K562 (cell line): Measurements from ENCODE around the gene HSPB6. TPM values are rescaled to one million over a fixed set of nuclear protein-coding genes. Genes with fewer than 3 reads are reported as not detected.
A peak's percentile ranks its signal among the peaks of the same experiment; 100 is the strongest.

Experiments
- ATF6 ChIP-seq: sonication (generic); formaldehyde crosslinking; IDR thresholded peaks from 2 replicates; pipeline ENCODE4 v1.4.0; 2020; ENCODE audit warnings: mild to moderate bottlenecking, missing genetic modification reagents
- CHD4 ChIP-seq: fragments of 200-600 bp; sonication (generic); IDR thresholded peaks from 3 replicates; pipeline ENCODE4 v1.6.1; 2012; ENCODE audit warnings: low read depth, mild to moderate bottlenecking, mixed read lengths, low read length, inconsistent platforms; ENCODE audit not compliant: insufficient read depth, insufficient replicate concordance, poor library complexity, severe bottlenecking
- CREM ChIP-seq: IDR thresholded peaks from 2 replicates; pipeline ENCODE4 v1.6.1; 2014; ENCODE audit warnings: antibody characterized with exemption, low read depth
- CTCF ChIP-seq, 3 experiments: IDR thresholded peaks in 2 of 3; conservative IDR thresholded peaks in 1 of 3; 2 replicates each; pipeline ENCODE4 v1.5.1; 2011 to 2012; ENCODE audit warnings: low read length in 3 of 3, mild to moderate bottlenecking in 3 of 3, control low read depth in 2 of 3, improper control_type of control experiment in 1 of 3, inconsistent platforms in 1 of 3, low read depth in 1 of 3, mixed read lengths in 1 of 3, moderate library complexity in 1 of 3; ENCODE audit not compliant: insufficient read depth in 2 of 3
- ESRRB ChIP-seq: fragments of 250-450 bp; sonication (Bioruptor Pico); IDR thresholded peaks from 2 replicates; pipeline ENCODE4 v1.5.0; 2020; ENCODE audit warnings: mild to moderate bottlenecking, moderate library complexity, borderline replicate concordance
- GABPA ChIP-seq: fragments of 200-800 bp; sonication (Bioruptor generic); conservative IDR thresholded peaks from 2 replicates; pipeline ENCODE4 v1.6.1; 2016; ENCODE audit warnings: low read depth, missing genetic modification characterization, missing compliant biosample characterization
- HCFC1 ChIP-seq: IDR thresholded peaks from 2 replicates; pipeline ENCODE4 v1.6.1; 2012; ENCODE audit warnings: low read depth, low read length, improper control_type of control experiment
- JUND ChIP-seq, 2 experiments: IDR thresholded peaks; 2 replicates in 1 of 2; 3 replicates in 1 of 2; pipeline ENCODE4 v1.6.1; 2011; ENCODE audit warnings: borderline replicate concordance in 2 of 2, low read depth in 2 of 2, low read length in 2 of 2, improper control_type of control experiment in 1 of 2, missing biosample characterization in 1 of 2, missing genetic modification characterization in 1 of 2, missing genetic modification reagents in 1 of 2
- KAT7 ChIP-seq: sonication (generic); formaldehyde crosslinking; IDR thresholded peaks from 2 replicates; pipeline ENCODE4 v1.8.0; 2022; ENCODE audit warnings: missing genetic modification reagents, mild to moderate bottlenecking, borderline replicate concordance
- LEF1 ChIP-seq: fragments of 450-650 bp; IDR thresholded peaks from 2 replicates; pipeline ENCODE4 v1.6.1; 2016; ENCODE audit warnings: mild to moderate bottlenecking
- MECOM ChIP-seq: fragments of 250-450 bp; sonication (Bioruptor Pico); IDR thresholded peaks from 2 replicates; pipeline ENCODE4 v1.8.0; 2022; ENCODE audit warnings: inconsistent platforms
- NEUROD1 ChIP-seq: fragments of 150-350 bp; IDR thresholded peaks from 2 replicates; pipeline ENCODE4 v1.6.1; 2014; ENCODE audit warnings: borderline replicate concordance, low read length, low read depth; ENCODE audit not compliant: partially characterized antibody
- USF2 ChIP-seq: sonication (generic); formaldehyde crosslinking; IDR thresholded peaks from 2 replicates; pipeline ENCODE4 v1.5.0; 2020; ENCODE audit warnings: missing genetic modification reagents
- YY1 ChIP-seq, 3 experiments: IDR thresholded peaks; 2 replicates each; pipeline ENCODE4 v1.6.1; 2011; ENCODE audit warnings: low read length in 2 of 3, mild to moderate bottlenecking in 2 of 3, moderate library complexity in 2 of 3, borderline replicate concordance in 1 of 3, control low read depth in 1 of 3, low read depth in 1 of 3; ENCODE audit not compliant: insufficient read depth in 3 of 3, insufficient replicate concordance in 2 of 3, control insufficient read depth in 1 of 3, insufficient read length in 1 of 3; ENCODE audit errors: extremely low read depth in 1 of 3
- ZBTB8A ChIP-seq: fragments of 450-650 bp; IDR thresholded peaks from 2 replicates; pipeline ENCODE4 v1.6.1; 2018; ENCODE audit warnings: mild to moderate bottlenecking, moderate library complexity; ENCODE audit not compliant: partially characterized antibody
- ZNF655 ChIP-seq: fragments of 250-450 bp; sonication (Bioruptor Pico); IDR thresholded peaks from 2 replicates; pipeline ENCODE4 v1.5.0; 2021
- polyA plus RNA-seq, 8 experiments: library from polyadenylated mRNA; depleted of rRNA in 4 of 8; stranded (reverse) in 5 of 8; unstranded in 3 of 8; fragments of >200 nt; fragmentation: Nextera tagmentation in 2 of 8; fragmentation: Illumina TruSeq in 1 of 8; extraction: Ambion mirVana in 2 of 8; extraction: Trizol in 1 of 8; gene quantifications; 2 replicates each; pipeline versions ENCODE4 v1.2.1 to v1.2.3, GENCODE V29; 2011 to 2014; ENCODE audit warnings: inconsistent platforms in 1 of 8, missing spikeins in 1 of 8
- total RNA-seq, 7 experiments: library from RNA; depleted of rRNA in 6 of 7; stranded (reverse); fragments of >200 nt in 6 of 7; fragmentation: Illumina TruSeq in 2 of 7; extraction: Trizol in 2 of 7; gene quantifications; 2 replicates each; pipeline versions ENCODE4 v1.2.1 to v1.2.3, GENCODE V29; 2011 to 2021; ENCODE audit warnings: low replicate concordance in 1 of 7

Gene HSPB6
- total and polyA plus RNA-seq, 9 of the 15 experiments (the other 6 are each of a cell fraction or from before 2014, with no cell fraction given), result 0.55 TPM; not detected in 8

- TF ChIP-seq CTCF (IDR thresholded peaks at IDR 0.05 in 2 of 3, conservative IDR thresholded peaks at IDR 0.05 in 1 of 3; ENCODE audit: insufficient read depth in 2 of 3, low read depth in 1 of 3, low read length in 3 of 3) (peak; percentile 88 to 96 (median 95)), ZNF655 (CRISPR knock-in tag) (no peak), USF2 (CRISPR knock-in tag) (0 out of 2 replicates have a peak, but pooled peaks have one; percentile 12), MECOM (CRISPR knock-in tag) (no peak), GABPA (tag) (peak; percentile 88; the same call in 1 of the 2 replicates), ZBTB8A (no peak), YY1 (IDR thresholded peaks at IDR 0.05; ENCODE audit: borderline replicate concordance in 1 of 3, control insufficient read depth in 1 of 3, extremely low read depth in 1 of 3, insufficient read depth in 3 of 3, insufficient read length in 1 of 3, insufficient replicate concordance in 2 of 3, low read depth in 1 of 3, low read length in 2 of 3) (peak in 2 of 3 experiments; percentile 59 to 63), CHD4 (peak; percentile 45), KAT7 (CRISPR knock-in tag) (peak; percentile 84; the same call in 1 of the 2 replicates), ATF6 (0 out of 2 replicates have a peak, but pooled peaks have one; percentile 19), LEF1 (no peak), ESRRB (CRISPR knock-in tag) (no peak), CREM (peak; percentile 70; the same call in 1 of the 2 replicates), NEUROD1 (peak; percentile 11), JUND (IDR thresholded peaks at IDR 0.05; ENCODE audit: borderline replicate concordance, low read depth, low read length) (peak; percentile 67), JUND (tag; IDR thresholded peaks at IDR 0.05; ENCODE audit: borderline replicate concordance, low read depth, low read length) (no peak), HCFC1 (peak; percentile 94)
These were observed 39.8 kb downstream of the HSPB6 start (continued) for GRCh38 chr19:35716801-35717664.
